Heart left ventricle (tissue), 13 donors: ENCODE data around the gene THPO.

Source experiments
- CTCF ChIP-seq, 12 donors: fragments of 200-600 bp; sonication (generic) in 4 of 12; IDR thresholded peaks; one replicate each; pipeline versions ENCODE4 v1.5.0 to v1.8.0; 2018 to 2022; ENCODE audit warnings: antibody characterized with exemption in 12 of 12, mild to moderate bottlenecking in 5 of 12
- POLR2A ChIP-seq, 2 donors: fragments of 450-650 bp; IDR thresholded peaks; one replicate each; pipeline ENCODE4 v1.6.1; 2017; ENCODE audit warnings: antibody characterized with exemption in 2 of 2, mild to moderate bottlenecking in 2 of 2, moderate library complexity in 2 of 2
- donor health status: ischemic (EF 13 %, LVEDD 7.1; RV severe dilation, severe dysfunction).
- donor health status: DM: no; HTN: yes; CAD: no.
- donor health status: DM: no; HTN: no; CAD: no.
- donor health status: ischemic (EF 25% LVEDD 6.9; RV normal size, moderate dysfunction).
- donor health status: ischemic (EF 25% LVEDD 5.7; RV mildly dilated, moderate dysfunction).
- donor health status: ischemic (EF 35%, LVEDD 5.7; RV mildly dilated, moderate dysfunction).
- donor health status: nonischemic (EF 11% LVEDD 7.7; RV severe dilation, severe dysfunction).
- donor health status: DM: yes; HTN: yes; CAD: no.
- donor health status: PGD.
- donor health status: ischemic (EF 29% LVEDD 5.4; RV normal size, mild dysfunction).
- donor health status: nonischemic (EF 23%, LVEDD 6.1; RV moderate dilation, normal function).

- TF ChIP-seq CTCF (IDR thresholded peaks at IDR 0.05) (no peak), POLR2A (IDR thresholded peaks at IDR 0.05) (no peak)
These were observed 33.3 kb downstream of the THPO start for GRCh38 chr3:184344579-184345316.
